ENCODE data around the gene ST8SIA1.
A peak's percentile ranks its signal among the peaks of the same experiment; 100 is the strongest.

The ST8SIA1 gene

GRCh38 chr12:22283508-22283907 is 51.0 kb downstream of the ST8SIA1 start:
- no peak for DNase-seq

GRCh38 chr12:22283006-22283506 is 51.5 kb downstream of the ST8SIA1 start:
- DNase-seq, result no peak

GRCh38 chr12:22282283-22282682 is 52.2 kb downstream of the ST8SIA1 start:
- DNase-seq, result peak in 1 of 56 donors; percentile 3

- no peak for DNase-seq
Observed at GRCh38 chr12:22276867-22277266, 57.6 kb downstream of the ST8SIA1 start.

- DNase-seq, result no peak
Observed at GRCh38 chr12:22276313-22276712, 58.2 kb downstream of the ST8SIA1 start.

GRCh38 chr12:22275843-22276242 is 58.7 kb downstream of the ST8SIA1 start:
- peak in 11 of 56 donors; percentile 9 to 47 (median 33) for DNase-seq

- DNase-seq, result no peak
Observed at GRCh38 chr12:22272335-22273151, 62.0 kb downstream of the ST8SIA1 start.

- no peak for DNase-seq
Observed at GRCh38 chr12:22271023-22271422, 63.5 kb downstream of the ST8SIA1 start.

- no peak for DNase-seq
Observed at GRCh38 chr12:22268973-22269372, 65.5 kb downstream of the ST8SIA1 start.

- no peak for DNase-seq
Observed at GRCh38 chr12:22268406-22268805, 66.1 kb downstream of the ST8SIA1 start.

- DNase-seq, result no peak
Observed at GRCh38 chr12:22266101-22266500, 68.4 kb downstream of the ST8SIA1 start.

GRCh38 chr12:22264380-22264779 is 70.1 kb downstream of the ST8SIA1 start:
- no peak for DNase-seq

- peak in 1 of 56 donors; percentile 7 for DNase-seq
Observed at GRCh38 chr12:22262309-22262708, 72.2 kb downstream of the ST8SIA1 start.

- DNase-seq, result no peak
Observed at GRCh38 chr12:22257100-22257499, 77.4 kb downstream of the ST8SIA1 start.

- DNase-seq, result no peak
Observed at GRCh38 chr12:22256605-22257004, 77.9 kb downstream of the ST8SIA1 start.

GRCh38 chr12:22256041-22256441 is 78.5 kb downstream of the ST8SIA1 start:
- no peak for DNase-seq

- peak in 8 of 56 donors; percentile 11 to 41 (median 21) for DNase-seq
Observed at GRCh38 chr12:22255097-22255496, 79.4 kb downstream of the ST8SIA1 start.

GRCh38 chr12:22254478-22254877 is 80.0 kb downstream of the ST8SIA1 start:
- peak in 1 of 56 donors; percentile 11 for DNase-seq

GRCh38 chr12:22252057-22252456 is 82.5 kb downstream of the ST8SIA1 start:
- no peak for DNase-seq

- DNase-seq, result no peak
Observed at GRCh38 chr12:22250762-22251161, 83.7 kb downstream of the ST8SIA1 start.

GRCh38 chr12:22248571-22249115 is 85.9 kb downstream of the ST8SIA1 start:
- DNase-seq, result no peak

- DNase-seq, result no peak
Observed at GRCh38 chr12:22248121-22248520, 86.4 kb downstream of the ST8SIA1 start.

Measured in nucleus accumbens (tissue), 56 donors.